PC-3 (cell line): Measurements from ENCODE around the gene LINGO4.
A peak's percentile ranks its signal among the peaks of the same experiment; 100 is the strongest.

ENCODE experiments used
- EZH2phosphoT487 ChIP-seq: fragments of 300-600 bp; sonication (generic); IDR thresholded peaks from 2 replicates; pipeline ENCODE4 v1.6.1; 2018; ENCODE audit warnings: mild to moderate bottlenecking, antibody characterized with exemption, low read length, borderline replicate concordance
- TF ChIP-seq, protein P1 (sequence below): fragments of 300-600 bp; sonication (generic); conservative IDR thresholded peaks from 2 replicates; pipeline ENCODE4 v1.5.1; 2017; ENCODE audit warnings: antibody characterized with exemption, low read depth, mild to moderate bottlenecking, low read length

DNA sequence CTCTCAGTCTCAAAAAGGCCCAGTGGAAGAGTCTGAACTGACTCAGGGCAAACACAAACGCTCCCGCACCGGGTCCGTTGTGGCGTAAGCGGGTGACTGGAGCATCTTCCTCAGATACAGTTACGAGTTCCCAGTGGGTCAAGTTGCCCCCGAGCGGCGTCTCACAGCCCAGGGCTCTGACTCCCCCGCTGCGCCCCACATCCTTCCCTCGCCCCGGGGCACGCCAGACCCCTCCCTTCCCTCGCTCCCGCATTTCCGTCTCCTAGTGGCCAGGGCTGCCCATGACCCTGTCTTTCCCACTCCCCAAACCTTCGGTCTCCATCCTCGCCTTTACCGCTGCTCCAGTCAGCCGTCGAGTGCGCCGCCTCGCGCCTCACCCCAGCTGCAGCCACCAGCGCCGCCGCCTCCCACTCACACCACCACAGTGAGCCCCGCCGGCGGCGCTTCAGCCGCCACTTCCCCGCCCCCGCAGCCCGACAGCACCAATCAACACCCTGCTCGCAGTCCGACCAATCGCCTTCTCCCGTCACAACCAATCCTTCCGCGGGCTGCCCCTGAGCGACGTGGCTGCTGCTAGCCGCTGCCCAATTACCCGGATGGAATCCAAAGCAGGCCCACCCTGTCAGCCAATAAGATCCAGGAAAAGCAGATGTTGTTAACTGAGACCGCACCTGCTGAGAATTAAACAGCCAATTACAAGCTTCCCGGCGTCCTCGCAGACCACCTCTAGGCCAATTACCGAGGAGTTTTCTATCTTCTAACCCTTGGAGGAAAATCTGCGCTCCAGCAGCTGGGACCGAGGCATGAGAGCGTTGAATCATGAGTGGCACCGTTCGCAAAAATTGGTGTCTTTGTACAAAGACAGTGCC is 14.9 kb downstream of the LINGO4 start, which contains the start of gene TDRKH:
- TF ChIP-seq, protein P1, sequence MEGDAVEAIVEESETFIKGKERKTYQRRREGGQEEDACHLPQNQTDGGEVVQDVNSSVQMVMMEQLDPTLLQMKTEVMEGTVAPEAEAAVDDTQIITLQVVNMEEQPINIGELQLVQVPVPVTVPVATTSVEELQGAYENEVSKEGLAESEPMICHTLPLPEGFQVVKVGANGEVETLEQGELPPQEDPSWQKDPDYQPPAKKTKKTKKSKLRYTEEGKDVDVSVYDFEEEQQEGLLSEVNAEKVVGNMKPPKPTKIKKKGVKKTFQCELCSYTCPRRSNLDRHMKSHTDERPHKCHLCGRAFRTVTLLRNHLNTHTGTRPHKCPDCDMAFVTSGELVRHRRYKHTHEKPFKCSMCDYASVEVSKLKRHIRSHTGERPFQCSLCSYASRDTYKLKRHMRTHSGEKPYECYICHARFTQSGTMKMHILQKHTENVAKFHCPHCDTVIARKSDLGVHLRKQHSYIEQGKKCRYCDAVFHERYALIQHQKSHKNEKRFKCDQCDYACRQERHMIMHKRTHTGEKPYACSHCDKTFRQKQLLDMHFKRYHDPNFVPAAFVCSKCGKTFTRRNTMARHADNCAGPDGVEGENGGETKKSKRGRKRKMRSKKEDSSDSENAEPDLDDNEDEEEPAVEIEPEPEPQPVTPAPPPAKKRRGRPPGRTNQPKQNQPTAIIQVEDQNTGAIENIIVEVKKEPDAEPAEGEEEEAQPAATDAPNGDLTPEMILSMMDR, result peak; percentile 45
- TF ChIP-seq EZH2phosphoT487, result no peak
